Measurements from ENCODE around the gene UBE4B.
A peak's percentile ranks its signal among the peaks of the same experiment; 100 is the strongest.

UBE4B gene

DNA sequence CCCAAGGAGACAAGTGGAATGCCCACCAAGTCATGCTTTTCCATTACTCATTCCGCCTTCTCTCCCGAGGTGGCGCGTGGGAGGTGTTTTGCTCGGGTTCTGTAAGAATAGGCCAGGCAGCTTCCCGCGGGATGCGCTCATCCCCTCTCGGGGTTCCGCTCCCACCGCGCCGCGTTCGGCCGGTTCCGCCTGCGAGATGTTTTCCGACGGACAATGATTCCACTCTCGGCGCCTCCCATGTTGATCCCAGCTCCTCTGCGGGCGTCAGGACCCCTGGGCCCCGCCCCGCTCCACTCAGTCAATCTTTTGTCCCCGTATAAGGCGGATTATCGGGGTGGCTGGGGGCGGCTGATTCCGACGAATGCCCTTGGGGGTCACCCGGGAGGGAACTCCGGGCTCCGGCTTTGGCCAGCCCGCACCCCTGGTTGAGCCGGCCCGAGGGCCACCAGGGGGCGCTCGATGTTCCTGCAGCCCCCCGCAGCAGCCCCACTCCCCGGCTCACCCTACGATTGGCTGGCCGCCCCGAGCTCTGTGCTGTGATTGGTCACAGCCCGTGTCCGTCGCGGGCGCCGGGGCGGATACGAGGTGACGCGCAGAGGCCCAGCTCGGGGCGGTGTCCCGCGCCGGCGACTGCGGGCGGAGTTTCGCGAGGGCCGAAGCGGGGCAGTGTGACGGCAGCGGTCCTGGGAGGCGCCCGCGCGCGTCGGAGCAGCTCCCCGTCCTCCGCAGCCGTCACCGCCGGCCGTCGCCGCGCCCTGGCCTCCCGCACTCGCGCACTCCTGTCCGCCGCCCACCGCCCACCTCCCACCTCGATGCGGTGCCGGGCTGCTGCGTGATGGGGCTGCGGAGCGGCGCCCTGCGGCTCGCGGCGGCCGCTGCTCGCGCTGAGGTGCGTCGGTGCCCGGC is 177.4 kb downstream of the UBE4B start, which contains the start of gene KIF1B:
Gene KIF1B (plus strand): TSS at position 666 of the 906 bp plus-strand sequence. CDS start 21,759 bp downstream, outside the sequence.
- TF ChIP-seq, protein P1, sequence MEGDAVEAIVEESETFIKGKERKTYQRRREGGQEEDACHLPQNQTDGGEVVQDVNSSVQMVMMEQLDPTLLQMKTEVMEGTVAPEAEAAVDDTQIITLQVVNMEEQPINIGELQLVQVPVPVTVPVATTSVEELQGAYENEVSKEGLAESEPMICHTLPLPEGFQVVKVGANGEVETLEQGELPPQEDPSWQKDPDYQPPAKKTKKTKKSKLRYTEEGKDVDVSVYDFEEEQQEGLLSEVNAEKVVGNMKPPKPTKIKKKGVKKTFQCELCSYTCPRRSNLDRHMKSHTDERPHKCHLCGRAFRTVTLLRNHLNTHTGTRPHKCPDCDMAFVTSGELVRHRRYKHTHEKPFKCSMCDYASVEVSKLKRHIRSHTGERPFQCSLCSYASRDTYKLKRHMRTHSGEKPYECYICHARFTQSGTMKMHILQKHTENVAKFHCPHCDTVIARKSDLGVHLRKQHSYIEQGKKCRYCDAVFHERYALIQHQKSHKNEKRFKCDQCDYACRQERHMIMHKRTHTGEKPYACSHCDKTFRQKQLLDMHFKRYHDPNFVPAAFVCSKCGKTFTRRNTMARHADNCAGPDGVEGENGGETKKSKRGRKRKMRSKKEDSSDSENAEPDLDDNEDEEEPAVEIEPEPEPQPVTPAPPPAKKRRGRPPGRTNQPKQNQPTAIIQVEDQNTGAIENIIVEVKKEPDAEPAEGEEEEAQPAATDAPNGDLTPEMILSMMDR (conservative IDR thresholded peaks at IDR 0.05; ENCODE audit: control insufficient read depth, insufficient read depth, low read depth, low read length): peak; percentile 69
- peak within 1 kb of the TSS; percentile 96 for H3K4me3 ChIP-seq (ENCODE audit: control insufficient read depth, low read depth, low read length)
- DNase-seq (ENCODE audit: low read depth): peak; percentile 95

DNA sequence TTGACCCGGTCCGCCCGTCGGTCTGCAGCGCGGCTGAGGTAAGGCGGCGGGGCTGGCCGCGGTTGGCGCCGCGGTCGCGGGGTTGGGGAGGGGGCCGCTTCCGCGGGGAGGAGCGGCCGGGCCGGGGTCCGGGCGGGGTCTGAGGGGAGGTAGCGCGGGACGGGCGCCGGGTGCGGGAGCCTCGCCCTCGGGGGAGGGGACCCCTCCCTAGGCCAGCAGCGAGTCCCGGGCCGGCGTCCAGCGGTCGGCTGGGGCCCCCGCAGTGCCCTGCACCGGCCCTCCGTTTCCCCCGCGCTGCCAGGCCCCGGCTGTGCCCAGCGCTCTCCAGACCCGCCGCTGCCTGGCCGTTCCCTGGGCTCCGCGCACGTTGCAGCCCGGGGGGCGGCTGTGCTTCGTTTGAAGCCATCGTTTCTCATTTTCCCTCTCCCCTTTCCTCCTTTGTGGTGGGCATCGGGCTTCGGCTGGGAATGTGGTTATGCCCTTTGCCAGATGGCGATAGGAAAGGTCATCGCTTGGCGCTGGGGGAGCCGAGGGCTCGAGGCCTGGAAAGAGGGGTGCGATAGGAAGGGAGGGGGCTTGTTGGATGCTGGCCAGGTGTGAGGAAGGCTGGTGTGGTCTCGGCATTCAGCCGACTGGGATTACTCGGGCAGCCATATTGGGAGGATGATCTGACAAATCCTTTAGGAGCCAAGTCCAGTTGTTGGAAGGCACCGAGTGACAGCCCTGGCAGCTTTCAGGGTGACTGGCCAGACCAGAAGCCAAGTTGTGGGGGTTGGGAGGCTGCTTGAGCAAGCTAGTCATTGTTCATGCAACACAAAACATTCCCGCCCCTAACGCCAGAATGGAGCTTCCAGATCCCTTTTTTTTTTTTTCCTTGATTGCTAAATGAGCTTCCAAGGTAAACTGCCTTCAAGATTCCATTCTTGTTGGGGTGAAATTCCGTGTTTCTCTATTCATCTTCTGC is 178.4 kb downstream of the UBE4B start:
- TF ChIP-seq, protein P1 (conservative IDR thresholded peaks at IDR 0.05; ENCODE audit: control insufficient read depth, insufficient read depth, low read depth, low read length): no peak
- H3K4me3 ChIP-seq (ENCODE audit: control insufficient read depth, low read depth, low read length): peak overlapping the region; percentile 96
- peak; percentile 98 for DNase-seq (ENCODE audit: low read depth)

DNA sequence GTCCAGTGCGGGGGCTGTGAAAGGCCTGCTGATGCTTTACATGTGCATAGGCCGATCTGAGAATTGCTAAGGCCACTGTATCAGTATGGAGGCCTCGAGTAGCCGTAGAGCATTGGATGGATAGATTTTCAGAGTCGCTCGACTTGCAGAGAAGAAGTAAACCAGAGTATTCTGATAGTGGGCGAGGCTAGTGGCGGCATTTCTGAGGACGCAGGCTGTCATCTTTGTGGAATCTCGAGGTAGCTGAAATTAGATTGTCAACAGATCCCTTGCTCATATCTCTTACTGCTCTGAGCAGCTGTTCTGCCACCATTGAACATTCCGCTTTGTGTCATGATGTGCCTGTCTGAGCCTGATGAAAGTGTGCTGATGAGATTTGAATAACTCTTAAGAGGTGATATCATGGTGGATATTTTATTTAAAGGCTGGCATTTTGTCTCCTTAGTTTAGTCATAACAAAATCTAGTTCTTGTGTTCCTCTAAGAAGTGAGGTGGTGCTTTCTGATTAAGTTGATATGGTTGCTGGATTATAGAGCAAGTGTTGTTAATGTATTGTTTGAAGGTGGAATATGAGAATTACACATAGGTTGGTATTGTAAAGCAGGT is 179.2 kb downstream of the UBE4B start:
- DNase-seq (ENCODE audit: low read depth): no peak
- peak overlapping the region; percentile 96 for H3K4me3 ChIP-seq (ENCODE audit: control insufficient read depth, low read depth, low read length)
- TF ChIP-seq, protein P1 (conservative IDR thresholded peaks at IDR 0.05; ENCODE audit: control insufficient read depth, insufficient read depth, low read depth, low read length): no peak

DNA sequence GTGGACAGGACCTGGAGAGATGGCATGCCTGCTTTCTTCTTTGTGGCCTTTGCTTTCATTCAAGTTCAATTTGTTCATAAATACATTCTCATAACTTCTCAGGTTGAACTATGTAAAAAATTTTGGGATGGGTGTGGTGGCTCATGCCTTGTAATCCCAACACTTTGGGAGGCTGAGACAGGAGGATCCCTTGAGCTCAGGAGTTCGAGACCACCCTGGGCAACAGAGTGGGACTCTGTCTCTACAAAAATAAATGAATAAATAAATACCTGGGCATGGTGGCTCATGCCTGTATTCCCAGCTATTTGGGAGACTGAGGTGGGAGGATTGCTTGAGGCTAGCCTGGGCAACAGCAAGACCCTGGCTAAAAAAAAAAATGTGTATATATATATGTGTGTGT is 179.7 kb downstream of the UBE4B start:
- no peak for DNase-seq (ENCODE audit: low read depth)
- H3K4me3 ChIP-seq (ENCODE audit: control insufficient read depth, low read depth, low read length): peak overlapping the region; percentile 96
- TF ChIP-seq, protein P1 (conservative IDR thresholded peaks at IDR 0.05; ENCODE audit: control insufficient read depth, insufficient read depth, low read depth, low read length): no peak

DNA sequence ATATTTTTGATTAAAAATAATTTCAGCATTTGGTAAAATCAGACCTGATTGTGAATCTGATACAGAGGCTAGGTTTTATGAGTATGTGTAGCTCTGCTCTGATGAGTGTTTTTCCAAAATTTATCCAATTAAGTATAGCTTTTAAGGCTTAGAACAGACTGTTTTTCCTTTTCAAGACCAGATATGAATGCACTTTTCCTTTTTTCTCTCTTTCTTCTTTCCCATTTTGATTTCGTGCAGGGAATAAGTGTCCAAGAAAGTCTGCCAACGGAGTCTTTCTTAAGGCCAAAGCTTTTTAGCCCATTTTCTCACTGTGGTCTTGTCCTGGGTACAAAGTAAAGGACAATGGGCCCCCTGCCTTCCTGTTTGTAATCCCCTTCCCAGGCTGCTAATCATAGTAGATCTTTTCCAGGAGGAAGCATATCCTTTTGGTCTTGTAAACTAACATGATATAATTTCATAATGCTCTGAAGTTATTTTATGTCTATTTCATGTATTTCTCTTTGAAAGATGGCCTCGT is 180.5 kb downstream of the UBE4B start:
- TF ChIP-seq, protein P1 (conservative IDR thresholded peaks at IDR 0.05; ENCODE audit: control insufficient read depth, insufficient read depth, low read depth, low read length): no peak
- no peak overlapping the region for H3K4me3 ChIP-seq (ENCODE audit: control insufficient read depth, low read depth, low read length)
- no peak for DNase-seq (ENCODE audit: low read depth)
